Endothelial cell of umbilical vein (primary cell): ENCODE results near the gene INO80D.

ENCODE experiments used
- CTCF ChIP-seq, 2 donors: IDR thresholded peaks; 1 replicate in 1 of 2; 2 replicates in 1 of 2; pipeline ENCODE4 v1.5.1; 2011; ENCODE audit warnings: low read length in 2 of 2, mild to moderate bottlenecking in 2 of 2, moderate library complexity in 2 of 2, control low read depth in 1 of 2, inconsistent platforms in 1 of 2, low read depth in 1 of 2; ENCODE audit not compliant: insufficient read depth in 1 of 2; ENCODE audit errors: extremely low read depth in 1 of 2
- EZH2 ChIP-seq: IDR thresholded peaks from 2 replicates; pipeline ENCODE4 v1.6.1; 2012; ENCODE audit warnings: borderline replicate concordance, low read depth, mild to moderate bottlenecking, moderate library complexity, low read length, inconsistent platforms; ENCODE audit not compliant: severe bottlenecking
- GATA2 ChIP-seq: IDR thresholded peaks from 2 replicates; pipeline ENCODE4 v1.7.0; 2011; ENCODE audit warnings: low read depth, mild to moderate bottlenecking, moderate library complexity, mixed read lengths, low read length; ENCODE audit not compliant: insufficient read length, insufficient read depth
- JUN ChIP-seq: IDR thresholded peaks from 2 replicates; pipeline ENCODE4 v1.6.1; 2011; ENCODE audit warnings: borderline replicate concordance, low read depth; ENCODE audit not compliant: insufficient read length, insufficient read depth
- POLR2A ChIP-seq: IDR thresholded peaks from 2 replicates; pipeline ENCODE4 v1.6.1; 2012; ENCODE audit warnings: low read depth, mild to moderate bottlenecking, control low read depth, low read length
- POLR2AphosphoS5 ChIP-seq: IDR thresholded peaks from 2 replicates; pipeline ENCODE4 v1.6.1; 2012; ENCODE audit warnings: low read depth, mild to moderate bottlenecking, control low read depth, low read length, moderate library complexity; ENCODE audit not compliant: insufficient read depth
- TF ChIP-seq, protein P1 (sequence below): IDR thresholded peaks from 2 replicates; pipeline ENCODE4 v1.6.1; 2011; ENCODE audit not compliant: insufficient read depth, insufficient read length

DNA sequence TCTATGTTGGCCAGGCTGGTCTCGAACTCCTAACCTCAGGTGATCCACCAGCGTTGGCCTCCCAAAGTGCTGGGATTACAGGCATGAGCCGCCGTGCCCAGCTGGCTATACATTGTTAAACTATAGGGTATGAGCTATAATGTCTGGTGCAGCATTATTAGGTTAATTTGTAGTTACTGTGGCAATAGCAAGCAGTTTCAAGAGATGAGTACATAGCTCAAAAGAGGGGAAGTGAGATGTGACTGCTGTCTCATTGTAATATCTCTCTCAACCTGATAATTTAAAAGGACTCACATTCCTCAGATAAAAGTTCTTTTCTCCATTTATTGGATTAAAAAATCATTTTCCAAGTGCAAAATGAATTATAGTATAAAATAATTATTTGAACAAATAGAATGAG is 116.4 kb downstream of the INO80D start:
- TF ChIP-seq CTCF (IDR thresholded peaks at IDR 0.05; ENCODE audit: extremely low read depth in 1 of 2, insufficient read depth in 1 of 2, low read depth in 1 of 2, low read length in 2 of 2): no peak
- TF ChIP-seq POLR2AphosphoS5: no peak
- TF ChIP-seq POLR2A: no peak
- TF ChIP-seq, protein P1, sequence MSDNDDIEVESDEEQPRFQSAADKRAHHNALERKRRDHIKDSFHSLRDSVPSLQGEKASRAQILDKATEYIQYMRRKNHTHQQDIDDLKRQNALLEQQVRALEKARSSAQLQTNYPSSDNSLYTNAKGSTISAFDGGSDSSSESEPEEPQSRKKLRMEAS: no peak
- TF ChIP-seq EZH2: no peak
- no peak for TF ChIP-seq JUN
- no peak for TF ChIP-seq GATA2
